Measurements from ENCODE around the gene ASTN1.

Gene ASTN1

DNA sequence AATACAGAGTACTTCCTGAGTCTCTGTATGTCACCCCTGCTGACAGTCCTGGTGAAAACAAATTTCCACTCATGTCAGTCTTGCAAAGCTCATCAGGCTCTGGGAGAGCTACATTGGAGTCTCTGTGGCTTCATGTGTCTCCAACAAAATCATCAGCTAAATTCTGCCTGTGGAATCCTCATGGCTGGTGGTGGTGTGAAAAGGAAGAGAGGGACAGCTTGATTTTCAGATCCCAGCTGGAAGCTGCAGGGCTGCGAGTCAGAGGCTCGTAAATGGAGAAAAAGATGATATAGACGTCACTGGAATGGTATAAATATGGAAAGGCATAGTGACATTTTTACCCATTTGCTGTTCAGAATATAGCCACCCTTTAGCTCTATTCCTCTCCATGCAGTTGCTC is 150.2 kb downstream of the ASTN1 start:
- no peaks in the 10 kb centered on the region for H3K9me3 Mint-ChIP-seq
- H3K36me3 Mint-ChIP-seq (ENCODE audit: low read depth), result no peaks in the 10 kb centered on the region
- H3K27ac Mint-ChIP-seq, result no peak overlapping the region
- no peaks in the 10 kb centered on the region for H3K4me1 Mint-ChIP-seq (ENCODE audit: low read depth)
- no peak overlapping the region for H3K4me3 Mint-ChIP-seq
- H3K27me3 Mint-ChIP-seq (ENCODE audit: low read depth), result no peaks in the 10 kb centered on the region

GRCh38 chr1:177012342-177012925 is 152.1 kb downstream of the ASTN1 start:
- Mint-ChIP-seq H3K27me3 (ENCODE audit: low read depth) (no peaks in the 10 kb centered on the region), H3K9me3 (no peaks in the 10 kb centered on the region), H3K27ac (no peak overlapping the region), H3K4me3 (no peak overlapping the region), H3K4me1 (ENCODE audit: low read depth) (no peaks in the 10 kb centered on the region), H3K36me3 (ENCODE audit: low read depth) (no peaks in the 10 kb centered on the region)

DNA sequence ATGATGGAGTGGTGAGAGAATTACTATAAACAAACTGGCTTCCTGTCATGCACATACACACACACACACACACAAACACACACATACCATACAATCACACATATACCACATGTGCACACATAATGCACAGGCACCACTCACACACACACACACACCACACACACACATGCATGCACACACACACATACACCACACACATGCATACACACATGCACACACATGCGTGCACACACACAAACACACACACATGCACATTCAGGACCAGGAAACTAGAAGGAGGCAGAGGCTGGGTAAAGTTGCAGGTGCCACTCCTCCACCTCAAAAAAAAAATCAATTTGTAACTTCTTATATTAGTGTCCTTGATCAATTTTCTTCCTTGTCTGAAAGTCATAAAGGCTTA is 153.0 kb downstream of the ASTN1 start:
- no peaks in the 10 kb centered on the region for H3K4me1 Mint-ChIP-seq (ENCODE audit: low read depth)
- H3K9me3 Mint-ChIP-seq, result no peaks in the 10 kb centered on the region
- no peaks in the 10 kb centered on the region for H3K27me3 Mint-ChIP-seq (ENCODE audit: low read depth)
- no peaks in the 10 kb centered on the region for H3K36me3 Mint-ChIP-seq (ENCODE audit: low read depth)
- no peak overlapping the region for H3K27ac Mint-ChIP-seq
- H3K4me3 Mint-ChIP-seq, result no peak overlapping the region

DNA sequence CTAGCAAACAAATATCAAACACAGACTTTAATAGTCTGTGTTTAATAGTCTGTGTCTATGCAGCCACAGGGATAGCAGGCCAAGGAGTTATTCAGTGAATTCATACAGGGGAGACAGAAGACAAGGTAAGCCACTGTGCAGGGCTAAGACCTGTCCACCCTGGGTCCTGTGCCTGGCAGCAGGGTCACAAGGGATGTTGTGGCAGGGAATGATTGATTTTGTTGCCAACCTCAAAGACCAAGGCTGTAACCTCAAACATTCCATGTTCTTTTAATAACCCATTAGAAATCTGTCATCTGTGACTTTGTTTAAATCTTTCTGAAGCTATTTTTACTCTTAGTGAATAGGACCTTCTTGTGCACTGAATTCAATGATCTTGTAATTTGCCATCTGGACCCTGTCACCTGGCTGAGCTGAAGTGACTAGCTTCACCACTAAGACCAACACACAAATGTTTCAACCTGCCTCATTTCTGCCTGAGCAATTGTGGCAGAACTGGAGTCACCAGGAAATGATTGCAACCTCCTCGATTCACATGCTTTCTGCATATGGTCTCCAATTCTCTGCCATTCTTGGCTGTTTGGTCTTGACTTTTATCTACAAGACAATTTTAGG is 154.2 kb downstream of the ASTN1 start:
- no peaks in the 10 kb centered on the region for H3K36me3 Mint-ChIP-seq (ENCODE audit: low read depth)
- no peaks in the 10 kb centered on the region for H3K27me3 Mint-ChIP-seq (ENCODE audit: low read depth)
- no peak overlapping the region for H3K4me3 Mint-ChIP-seq
- no peaks in the 10 kb centered on the region for H3K4me1 Mint-ChIP-seq (ENCODE audit: low read depth)
- no peak overlapping the region for H3K27ac Mint-ChIP-seq
- H3K9me3 Mint-ChIP-seq, result no peaks in the 10 kb centered on the region

- H3K27ac Mint-ChIP-seq, result no peak overlapping the region
- no peaks in the 10 kb centered on the region for H3K4me1 Mint-ChIP-seq (ENCODE audit: low read depth)
- H3K4me3 Mint-ChIP-seq, result no peak overlapping the region
- H3K36me3 Mint-ChIP-seq (ENCODE audit: low read depth), result no peaks in the 10 kb centered on the region
- no peaks in the 10 kb centered on the region for H3K27me3 Mint-ChIP-seq (ENCODE audit: low read depth)
- no peaks in the 10 kb centered on the region for H3K9me3 Mint-ChIP-seq
These were observed 155.9 kb downstream of the ASTN1 start for GRCh38 chr1:177008653-177009052.

GRCh38 chr1:177007437-177008161 is 156.9 kb downstream of the ASTN1 start:
- Mint-ChIP-seq H3K9me3 (no peaks in the 10 kb centered on the region), H3K27me3 (ENCODE audit: low read depth) (no peaks in the 10 kb centered on the region), H3K4me1 (ENCODE audit: low read depth) (no peaks in the 10 kb centered on the region), H3K27ac (no peak overlapping the region), H3K36me3 (ENCODE audit: low read depth) (no peaks in the 10 kb centered on the region), H3K4me3 (no peak overlapping the region)

DNA sequence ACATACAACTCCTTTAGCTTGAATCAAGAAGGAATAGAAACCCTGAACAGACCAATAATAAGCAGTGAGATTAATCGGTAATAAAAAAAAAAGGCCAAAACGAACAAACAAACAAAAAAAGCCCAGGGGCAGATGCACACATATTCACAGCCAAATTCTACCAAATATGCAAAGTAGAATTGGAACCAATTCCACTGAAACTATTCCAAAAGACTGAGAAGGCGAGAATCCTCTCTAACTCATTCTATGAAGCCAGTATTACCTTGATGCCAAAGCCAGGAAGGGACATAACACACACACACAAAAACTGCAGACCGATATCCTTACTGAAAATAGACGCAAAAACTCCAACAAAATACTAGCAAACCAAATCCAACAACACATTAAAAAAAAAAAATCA is 161.6 kb downstream of the ASTN1 start:
- Mint-ChIP-seq H3K4me3 (no peak overlapping the region), H3K4me1 (ENCODE audit: low read depth) (no peaks in the 10 kb centered on the region), H3K27ac (no peak overlapping the region)

DNA sequence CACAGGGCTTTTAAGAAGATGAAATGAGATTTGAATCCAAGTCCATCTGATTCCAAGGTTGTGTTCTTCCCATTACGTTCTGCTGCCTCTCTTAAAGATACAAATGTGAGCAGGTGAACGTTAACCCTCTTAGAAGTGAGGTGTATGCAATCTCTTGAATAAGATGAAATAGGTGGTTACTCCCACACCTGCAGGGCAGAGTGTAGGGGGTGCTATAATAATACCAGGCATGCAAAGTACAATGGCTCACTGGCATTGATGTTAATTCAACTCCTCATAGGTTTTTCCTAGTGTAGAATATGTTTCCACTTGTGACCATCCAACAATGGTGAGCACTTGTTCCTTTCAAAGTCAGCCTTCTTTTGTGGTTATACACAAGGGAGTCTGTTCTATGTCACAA is 163.0 kb downstream of the ASTN1 start:
- Mint-ChIP-seq H3K4me1 (ENCODE audit: low read depth) (no peaks in the 10 kb centered on the region), H3K27me3 (ENCODE audit: low read depth) (no peaks in the 10 kb centered on the region), H3K9me3 (no peaks in the 10 kb centered on the region), H3K4me3 (no peak overlapping the region), H3K36me3 (ENCODE audit: low read depth) (no peaks in the 10 kb centered on the region), H3K27ac (no peak overlapping the region)

More for the DNA sequence above, 161.6 kb downstream of the ASTN1 start:
- Mint-ChIP-seq H3K9me3 (no peaks in the 10 kb centered on the region), H3K36me3 (ENCODE audit: low read depth) (no peaks in the 10 kb centered on the region), H3K27me3 (ENCODE audit: low read depth) (no peaks in the 10 kb centered on the region)

GRCh38 chr1:176998183-176998795 is 166.2 kb downstream of the ASTN1 start:
- no peaks in the 10 kb centered on the region for H3K27me3 Mint-ChIP-seq (ENCODE audit: low read depth)
- H3K4me1 Mint-ChIP-seq (ENCODE audit: low read depth), result no peaks in the 10 kb centered on the region
- H3K9me3 Mint-ChIP-seq, result no peaks in the 10 kb centered on the region
- no peaks in the 10 kb centered on the region for H3K36me3 Mint-ChIP-seq (ENCODE audit: low read depth)
- H3K27ac Mint-ChIP-seq, result no peak overlapping the region
- no peak overlapping the region for H3K4me3 Mint-ChIP-seq

GRCh38 chr1:176996456-176997090 is 167.9 kb downstream of the ASTN1 start:
- Mint-ChIP-seq H3K4me1 (ENCODE audit: low read depth) (no peaks in the 10 kb centered on the region), H3K36me3 (ENCODE audit: low read depth) (no peaks in the 10 kb centered on the region), H3K27ac (no peak overlapping the region), H3K27me3 (ENCODE audit: low read depth) (no peaks in the 10 kb centered on the region), H3K4me3 (no peak overlapping the region), H3K9me3 (no peaks in the 10 kb centered on the region)

DNA sequence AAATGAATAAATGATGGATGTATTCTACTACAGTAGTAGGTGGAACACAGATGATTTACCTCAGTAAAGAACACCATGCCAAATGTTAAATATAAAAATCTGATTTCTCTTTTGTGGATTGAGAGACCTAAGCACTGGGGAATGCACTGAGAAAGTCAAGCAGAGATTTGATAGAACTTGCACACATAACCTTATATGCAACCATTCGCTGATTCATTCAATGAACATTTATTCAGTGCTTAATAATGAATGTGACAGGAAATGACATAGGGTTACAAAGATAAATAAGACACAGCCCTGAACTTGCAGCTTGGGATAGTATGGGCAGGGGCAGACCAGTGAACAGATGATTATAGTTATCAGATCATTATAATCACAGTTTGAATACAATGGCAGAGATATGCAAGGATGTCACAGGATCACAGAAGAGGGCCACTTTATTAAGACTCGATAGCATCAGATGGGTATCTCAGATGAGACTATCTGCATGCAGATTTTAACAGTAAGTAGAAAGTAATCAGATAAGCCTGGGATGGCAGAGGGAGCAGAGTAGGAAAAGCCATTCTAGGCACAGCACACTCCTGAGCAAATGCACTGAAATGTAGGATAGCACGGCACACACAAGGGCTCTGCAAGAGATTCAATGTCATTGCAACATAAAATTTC is 169.4 kb downstream of the ASTN1 start:
- Mint-ChIP-seq H3K4me3 (no peak overlapping the region), H3K4me1 (ENCODE audit: low read depth) (no peaks in the 10 kb centered on the region), H3K36me3 (ENCODE audit: low read depth) (no peaks in the 10 kb centered on the region), H3K9me3 (no peaks in the 10 kb centered on the region), H3K27me3 (ENCODE audit: low read depth) (no peaks in the 10 kb centered on the region), H3K27ac (no peak overlapping the region)

DNA sequence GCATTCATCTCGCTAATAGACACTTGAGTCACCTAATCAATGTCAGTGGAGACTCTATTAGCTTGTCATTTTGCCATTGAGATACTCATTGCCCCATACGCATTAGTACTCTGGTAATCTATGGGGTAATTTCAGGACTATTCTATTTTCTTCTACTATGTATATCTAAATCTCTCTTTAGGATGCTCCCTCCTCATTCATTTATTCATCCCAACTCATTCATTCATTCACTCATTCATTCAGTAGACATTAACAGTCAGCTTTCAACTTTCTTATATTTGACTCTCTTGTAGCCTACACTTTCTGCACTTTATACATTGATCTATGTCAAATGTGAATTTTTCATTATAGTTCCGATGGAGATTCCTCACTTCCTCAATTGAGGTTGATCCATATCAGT is 170.9 kb downstream of the ASTN1 start:
- no peak overlapping the region for H3K4me3 Mint-ChIP-seq

DNA sequence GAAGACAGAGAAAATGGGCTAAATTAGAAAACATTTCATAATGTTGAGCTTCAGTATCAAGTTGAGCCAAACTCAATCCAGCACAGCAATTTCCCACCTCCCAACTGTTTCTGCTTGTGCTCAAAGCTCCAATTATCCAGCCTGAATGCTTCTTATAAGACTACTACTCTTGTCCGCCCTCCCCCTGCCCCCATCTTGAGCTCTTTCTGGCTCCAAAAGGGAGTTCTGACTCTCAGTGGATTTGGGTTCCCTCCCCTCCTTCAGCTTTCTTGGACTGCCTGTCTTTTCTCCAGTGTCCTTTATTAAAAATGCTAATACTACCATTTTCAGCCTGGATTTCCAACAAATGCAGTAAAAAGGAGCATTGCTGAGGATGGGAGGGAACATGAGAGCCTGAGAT is 174.8 kb downstream of the ASTN1 start:
- Mint-ChIP-seq H3K27ac (no peak overlapping the region), H3K27me3 (ENCODE audit: low read depth) (no peaks in the 10 kb centered on the region), H3K4me3 (no peak overlapping the region), H3K36me3 (ENCODE audit: low read depth) (no peaks in the 10 kb centered on the region), H3K9me3 (no peaks in the 10 kb centered on the region), H3K4me1 (ENCODE audit: low read depth) (no peaks in the 10 kb centered on the region)

More for the DNA sequence above, 170.9 kb downstream of the ASTN1 start:
- no peaks in the 10 kb centered on the region for H3K4me1 Mint-ChIP-seq (ENCODE audit: low read depth)
- H3K36me3 Mint-ChIP-seq (ENCODE audit: low read depth), result no peaks in the 10 kb centered on the region
- no peaks in the 10 kb centered on the region for H3K9me3 Mint-ChIP-seq
- H3K27me3 Mint-ChIP-seq (ENCODE audit: low read depth), result no peaks in the 10 kb centered on the region
- no peak overlapping the region for H3K27ac Mint-ChIP-seq

GRCh38 chr1:176989023-176989422 is 175.5 kb downstream of the ASTN1 start:
- Mint-ChIP-seq H3K27me3 (ENCODE audit: low read depth) (no peaks in the 10 kb centered on the region), H3K9me3 (no peaks in the 10 kb centered on the region), H3K4me1 (ENCODE audit: low read depth) (no peaks in the 10 kb centered on the region), H3K27ac (no peak overlapping the region), H3K36me3 (ENCODE audit: low read depth) (no peaks in the 10 kb centered on the region), H3K4me3 (no peak overlapping the region)

All from T-helper 1 cell treated with Interleukin-12 subunit alpha and Interleukin-12 subunit beta and Interleukin-4 antibody, amounts not matched to agents 30 μg/mL and 1 μg/mL, for 36 hours (primary cell).